H1 (cell line): ENCODE data around the gene TAS2R41. TPM values are rescaled to one million over a fixed set of nuclear protein-coding genes. Genes with fewer than 3 reads are reported as not detected.

Experiments used
- CTCF ChIA-PET: fragments of 300-600 bp; sonication (Branson Sonifier 250); formaldehyde crosslinking; loops from one replicate; lab custom pipeline; 2021; ENCODE audit not compliant: partially characterized antibody; lab: Charles Lee
- POLR2A ChIA-PET: fragments of 300-600 bp; sonication (Branson Sonifier 250); formaldehyde crosslinking; loops from one replicate; lab custom pipeline; 2021; ENCODE audit warnings: inconsistent platforms; ENCODE audit not compliant: partially characterized antibody; lab: Charles Lee
- DNase-seq, 2 experiments: peaks; one replicate each; pipeline versions ENCODE4 v3.0.0 to v3.0.0-alpha.2; 2010 to 2022; ENCODE audit warnings: low spot score in 2 of 2, low read depth in 1 of 2, mixed read lengths in 1 of 2
- FAIRE-seq: peaks from 2 replicates; lab custom pipeline; 2011; peaks lifted over from hg19 to GRCh38; lab: Jason Lieb, UNC
- H2AFZ ChIP-seq: 2 replicates; pipeline ENCODE4 v1.8.1; 2012; ENCODE audit warnings: low read length, inconsistent platforms
- H2AK5ac ChIP-seq: 2 replicates; pipeline ENCODE4 v1.6.1; 2013; ENCODE audit warnings: low read depth, low read length
- H2BK120ac ChIP-seq: replicated peaks from 2 replicates; pipeline ENCODE3; 2013; ENCODE audit warnings: low read depth, low read length, inconsistent platforms
- H2BK12ac ChIP-seq: 2 replicates; pipeline ENCODE4 v1.6.1; 2013; ENCODE audit warnings: low read depth, low read length
- H2BK15ac ChIP-seq: 2 replicates; pipeline ENCODE4 v1.6.1; 2013; ENCODE audit warnings: low read length
- H2BK20ac ChIP-seq: 2 replicates; pipeline ENCODE4 v1.6.1; 2013; ENCODE audit warnings: low read length
- H2BK5ac ChIP-seq: 2 replicates; pipeline ENCODE4 v1.6.1; 2013; ENCODE audit warnings: low read depth, low read length
- H3K14ac ChIP-seq: 2 replicates; pipeline ENCODE4 v1.6.1; 2013; ENCODE audit warnings: inconsistent platforms; ENCODE audit not compliant: insufficient read length
- H3K18ac ChIP-seq: 2 replicates; pipeline ENCODE4 v1.6.1; 2013; ENCODE audit warnings: low read length; ENCODE audit errors: extremely low read depth
- H3K23ac ChIP-seq: 2 replicates; pipeline ENCODE4 v1.6.1; 2013; ENCODE audit warnings: inconsistent platforms; ENCODE audit not compliant: insufficient read length
- H3K23me2 ChIP-seq: 2 replicates; pipeline ENCODE4 v1.6.1; 2013; ENCODE audit warnings: low read depth, low read length
- H3K27ac ChIP-seq: 2 replicates; pipeline ENCODE4 v1.6.1; 2011; ENCODE audit warnings: low read depth, low read length, inconsistent platforms
- H3K27me3 ChIP-seq, 4 experiments: replicated peaks in 1 of 4; 1 replicate in 1 of 4; 2 replicates in 3 of 4; pipeline versions ENCODE4 v1.6.1 to v1.8.1; 2011 to 2013; ENCODE audit warnings: low read length in 3 of 4, mild to moderate bottlenecking in 3 of 4, inconsistent platforms in 2 of 4, mixed read lengths in 2 of 4, moderate library complexity in 1 of 4; ENCODE audit not compliant: control insufficient read depth in 3 of 4, insufficient read depth in 3 of 4; ENCODE audit errors: extremely low read depth in 1 of 4
- H3K36me3 ChIP-seq, 4 experiments: 2 replicates each; pipeline versions ENCODE4 v1.6.1 to v1.8.1; 2011 to 2013; ENCODE audit warnings: mild to moderate bottlenecking in 4 of 4, low read length in 3 of 4, moderate library complexity in 2 of 4, control low read depth in 1 of 4, inconsistent platforms in 1 of 4; ENCODE audit not compliant: insufficient read depth in 4 of 4, control insufficient read depth in 2 of 4
- H3K4ac ChIP-seq: replicated peaks from 2 replicates; pipeline ENCODE3; 2013; ENCODE audit warnings: low read length, low read depth, mixed read lengths, inconsistent platforms; ENCODE audit not compliant: insufficient read length
- H3K4me1 ChIP-seq, 4 experiments: replicated peaks in 1 of 4; 1 replicate in 1 of 4; 2 replicates in 3 of 4; pipeline versions ENCODE4 v1.6.1 to v1.8.1; 2011 to 2013; ENCODE audit warnings: low read length in 3 of 4, inconsistent platforms in 2 of 4, mixed read lengths in 1 of 4; ENCODE audit not compliant: insufficient read depth in 4 of 4, control insufficient read depth in 3 of 4
- H3K4me2 ChIP-seq, 2 experiments: 2 replicates each; pipeline versions ENCODE4 v1.6.1 to v1.8.1; 2011 to 2013; ENCODE audit warnings: low read depth in 2 of 2, low read length in 2 of 2, control low read depth in 1 of 2, inconsistent platforms in 1 of 2, mild to moderate bottlenecking in 1 of 2; ENCODE audit not compliant: insufficient read depth in 1 of 2
- H3K4me3 ChIP-seq, 4 experiments: fragments of 200-600, 300-600 bp in 1 of 4; sonication (generic), shearing (Covaris generic), sonication (Bioruptor Twin) in 1 of 4; 2 replicates each; pipeline versions ENCODE4 v1.5.1 to v1.8.1; 2011 to 2016; ENCODE audit warnings: low read length in 4 of 4, low read depth in 3 of 4, control low read depth in 2 of 4, inconsistent platforms in 2 of 4, mild to moderate bottlenecking in 2 of 4, mixed read lengths in 1 of 4, moderate library complexity in 1 of 4; ENCODE audit not compliant: insufficient read depth in 2 of 4; ENCODE audit errors: extremely low read depth in 1 of 4
- H3K56ac ChIP-seq: replicated peaks from 2 replicates; pipeline ENCODE3; 2013; ENCODE audit warnings: low read depth, mild to moderate bottlenecking, mixed read lengths, low read length, inconsistent platforms; ENCODE audit not compliant: insufficient read length
- H3K79me1 ChIP-seq: 2 replicates; pipeline ENCODE4 v1.6.1; 2013; ENCODE audit warnings: low read depth, low read length, control low read depth
- H3K79me2 ChIP-seq, 2 experiments: 2 replicates each; pipeline versions ENCODE4 v1.6.1 to v1.8.1; 2012 to 2013; ENCODE audit warnings: low read length in 2 of 2, mild to moderate bottlenecking in 2 of 2, inconsistent platforms in 1 of 2; ENCODE audit not compliant: insufficient read depth in 2 of 2, control insufficient read depth in 1 of 2
- H3K9ac ChIP-seq, 4 experiments: replicated peaks in 1 of 4; 1 replicate in 1 of 4; 2 replicates in 3 of 4; pipeline versions ENCODE4 v1.6.1 to v1.8.1; 2011 to 2013; ENCODE audit warnings: low read depth in 3 of 4, low read length in 3 of 4, control low read depth in 2 of 4, mild to moderate bottlenecking in 2 of 4, moderate library complexity in 2 of 4, inconsistent platforms in 1 of 4; ENCODE audit errors: extremely low read depth in 1 of 4
- H3K9me3 ChIP-seq, 2 experiments: 2 replicates each; pipeline versions ENCODE4 v1.6.1 to v1.8.1; 2012 to 2013; ENCODE audit warnings: mild to moderate bottlenecking in 2 of 2, moderate library complexity in 2 of 2, control low read depth in 1 of 2, inconsistent platforms in 1 of 2, low read depth in 1 of 2, low read length in 1 of 2, mixed read lengths in 1 of 2; ENCODE audit not compliant: insufficient read depth in 2 of 2
- H4K20me1 ChIP-seq, 2 experiments: replicated peaks in 1 of 2; 2 replicates each; pipeline versions ENCODE3 to v1.8.1; 2011 to 2013; ENCODE audit warnings: inconsistent platforms in 2 of 2, low read length in 2 of 2, mild to moderate bottlenecking in 1 of 2; ENCODE audit not compliant: insufficient read depth in 2 of 2, control insufficient read depth in 1 of 2
- H4K5ac ChIP-seq: 2 replicates; pipeline ENCODE4 v1.6.1; 2013; ENCODE audit warnings: low read length, low read depth, mixed read lengths, inconsistent platforms; ENCODE audit not compliant: insufficient read length
- H4K8ac ChIP-seq: 2 replicates; pipeline ENCODE4 v1.8.0; 2013; ENCODE audit warnings: mild to moderate bottlenecking, moderate library complexity, low read length, inconsistent platforms; ENCODE audit not compliant: insufficient read depth; ENCODE audit errors: extremely low read depth
- H4K91ac ChIP-seq: replicated peaks from 2 replicates; pipeline ENCODE3; 2013; ENCODE audit warnings: low read length, mixed read lengths, inconsistent platforms; ENCODE audit not compliant: insufficient read length
- BRCA1 ChIP-seq: IDR thresholded peaks from 2 replicates; pipeline ENCODE4 v1.6.1; 2012; ENCODE audit warnings: low read depth, low read length, improper control_type of control experiment
- CHD1 ChIP-seq: IDR thresholded peaks from 2 replicates; pipeline ENCODE4 v1.6.1; 2012; ENCODE audit warnings: low read depth, low read length, improper control_type of control experiment
- HDAC2 ChIP-seq, 2 experiments: fragments of 300-600 bp in 1 of 2; sonication (generic) in 1 of 2; IDR thresholded peaks; 2 replicates each; pipeline ENCODE4 v1.6.1; 2011 to 2012; ENCODE audit warnings: low read depth in 2 of 2, low read length in 2 of 2, mild to moderate bottlenecking in 2 of 2, moderate library complexity in 2 of 2, borderline replicate concordance in 1 of 2, inconsistent platforms in 1 of 2
- KDM1A ChIP-seq: fragments of 200-600, 300-600 bp; sonication (generic); IDR thresholded peaks from 2 replicates; pipeline ENCODE4 v1.7.1; 2016; ENCODE audit warnings: mild to moderate bottlenecking, low read length, borderline replicate concordance
- NANOG ChIP-seq: IDR thresholded peaks from 2 replicates; pipeline ENCODE4 v1.6.1; 2011; ENCODE audit warnings: low read length, low read depth, mild to moderate bottlenecking, inconsistent platforms; ENCODE audit not compliant: insufficient read depth, poor library complexity, severe bottlenecking
- POLR2A ChIP-seq, 2 experiments: IDR thresholded peaks; 1 replicate in 1 of 2; 2 replicates in 1 of 2; pipeline ENCODE4 v1.6.1; 2011; ENCODE audit warnings: low read depth in 2 of 2, low read length in 2 of 2, mild to moderate bottlenecking in 2 of 2; ENCODE audit errors: control extremely low read depth in 1 of 2
- SP1 ChIP-seq: IDR thresholded peaks from 2 replicates; pipeline ENCODE4 v1.6.1; 2011; ENCODE audit warnings: low read depth, low read length
- SUZ12 ChIP-seq: fragments of 200-600 bp; sonication (generic); IDR thresholded peaks from 2 replicates; pipeline ENCODE4 v1.6.1; 2012; ENCODE audit warnings: mild to moderate bottlenecking, inconsistent platforms, low read length, moderate library complexity, mixed read lengths
- ZNF274 ChIP-seq: IDR thresholded peaks from 2 replicates; pipeline ENCODE4 v1.7.0; 2012; ENCODE audit warnings: low read length, borderline replicate concordance; ENCODE audit errors: extremely low read depth
- WGBS, 2 experiments: shearing (Covaris generic) in 1 of 2; methylation state at CpG; one replicate each; pipeline versions ENCODE4 v1.1.6 to v1.1.7; 2013 to 2015; ENCODE audit warnings: low lambda C conversion rate in 2 of 2, mixed read lengths in 2 of 2, inconsistent platforms in 1 of 2, low coverage in 1 of 2, missing lambda C conversion rate in 1 of 2; ENCODE audit not compliant: insufficient replicate concordance in 2 of 2, insufficient coverage in 1 of 2, insufficient read length in 1 of 2; ENCODE audit errors: extremely low coverage in 1 of 2, missing lambda C conversion rate in 1 of 2; 5-methylcytosine and 5-hydroxymethylcytosine counted together
- polyA plus RNA-seq, 7 experiments: library from polyadenylated mRNA; depleted of rRNA in 3 of 7; stranded (reverse) in 5 of 7; unstranded in 2 of 7; fragments of >200 nt in 5 of 7; fragments of 200-250 nt in 2 of 7; gene quantifications; 1 replicate in 5 of 7; 2 replicates in 1 of 7; 4 replicates in 1 of 7; pipeline versions ENCODE4 v1.2.1 to v1.2.3, GENCODE V29; 2011 to 2013; ENCODE audit warnings: missing spikeins in 2 of 7, mixed read lengths in 2 of 7
- total RNA-seq: library from RNA; stranded (reverse); fragmentation: NEBNext Ultra II Directional; extraction: Animal tissue kit (Norgen Biotek cat#: 25700); gene quantifications from 2 replicates; pipeline ENCODE4 v1.2.1, GENCODE V29; 2021
- TF ChIP-seq, protein P1 (sequence below): IDR thresholded peaks from 2 replicates; pipeline ENCODE4 v1.6.1; 2012; ENCODE audit warnings: inconsistent platforms

TAS2R41 gene
- total and polyA plus RNA-seq, 2 of the 8 experiments (the other 6 are each of a cell fraction or from before 2014, with no cell fraction given) = 0.12 TPM; not detected in 1

DNA sequence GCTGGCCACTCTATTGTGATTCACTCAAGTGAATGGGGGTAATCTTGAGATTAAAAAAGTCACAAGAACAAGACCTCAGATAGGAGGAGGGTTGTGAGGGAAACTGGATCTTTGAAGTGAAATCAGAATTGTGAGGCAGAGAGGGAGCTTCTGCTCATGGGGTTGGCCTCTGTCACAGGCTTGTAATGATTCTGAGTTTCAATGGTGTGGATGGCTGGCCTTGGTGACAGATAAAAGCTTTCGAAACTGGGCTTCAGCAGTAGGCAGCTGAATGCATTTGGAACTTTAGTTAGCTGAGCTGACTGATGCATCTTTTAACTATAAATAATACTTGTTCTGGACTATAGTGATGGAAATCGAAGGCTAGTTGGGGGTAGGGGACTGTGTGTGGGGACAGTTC is 22.2 kb upstream of the TAS2R41 start:
- POLR2A ChIA-PET = no interaction called here
- H2AFZ ChIP-seq = no peak overlapping the region
- 91% methylated on average over 2 of the region's 2 CpGs; no CpG with 5 or more reads in 1 of the 2 experiments for whole genome bisulfite sequencing, 2 experiments

More for the DNA sequence above, 22.2 kb upstream of the TAS2R41 start:
- Histone ChIP-seq H3K4me1 (peaks cover 0 to 2% (median 0%) of the 10 kb centered on the region in 4 experiments; a peak in 1 of 7 replicates), H3K79me1 (no peaks in the 10 kb centered on the region), H2BK120ac (no peak overlapping the region), H3K4me2 (no peak overlapping the region), H2BK12ac (no peak overlapping the region), H2BK20ac (no peak overlapping the region), H3K36me3 (no peaks in the 10 kb centered on the region), H3K9me3 (no peaks in the 10 kb centered on the region), H3K27ac (no peak overlapping the region), H4K8ac (no peak overlapping the region), H3K23me2 (no peaks in the 10 kb centered on the region), H2BK15ac (no peak overlapping the region), H3K23ac (no peak overlapping the region), H2AK5ac (no peak overlapping the region), H4K20me1 (no peaks in the 10 kb centered on the region)
- TF ChIP-seq BRCA1 = no peak
- no peak for TF ChIP-seq ZNF274
- no peak for TF ChIP-seq CHD1
- TF ChIP-seq KDM1A = no peak
- no peak for TF ChIP-seq HDAC2 (IDR thresholded peaks at IDR 0.05; ENCODE audit: borderline replicate concordance in 1 of 2, low read depth in 2 of 2, low read length in 2 of 2)
- TF ChIP-seq NANOG = no peak
- TF ChIP-seq SP1 = no peak
- TF ChIP-seq, protein P1, sequence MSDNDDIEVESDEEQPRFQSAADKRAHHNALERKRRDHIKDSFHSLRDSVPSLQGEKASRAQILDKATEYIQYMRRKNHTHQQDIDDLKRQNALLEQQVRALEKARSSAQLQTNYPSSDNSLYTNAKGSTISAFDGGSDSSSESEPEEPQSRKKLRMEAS = no peak
- no peak for TF ChIP-seq SUZ12
- no peak for TF ChIP-seq POLR2A (IDR thresholded peaks at IDR 0.05; ENCODE audit: control extremely low read depth in 1 of 2, low read depth in 2 of 2, low read length in 2 of 2)
- TF ChIP-seq, all 59 proteins: peak for 0
- H3K9ac ChIP-seq = no peak overlapping the region
- no peak for DNase-seq
- H3K4me3 ChIP-seq = no peak overlapping the region
- CTCF ChIA-PET = interaction anchor here (0.6 to 1.8 kb wide), 5 partner anchors 24 to 86 kb away, joined by 3 to 4 read pairs (median 3); no protein-coding TSS in a partner anchor
- no peak overlapping the region for H3K18ac ChIP-seq
- no peak overlapping the region for H2BK5ac ChIP-seq
- H4K5ac ChIP-seq = no peak overlapping the region
- no peak for FAIRE-seq
- H4K91ac ChIP-seq = no peak overlapping the region
- H3K4ac ChIP-seq = no peak overlapping the region
- no peaks in the 10 kb centered on the region for H3K79me2 ChIP-seq
- H3K14ac ChIP-seq = no peak overlapping the region
- H3K56ac ChIP-seq = no peak overlapping the region
- H3K27me3 ChIP-seq = no peaks in the 10 kb centered on the region
